ENCODE data around the gene TPCN2. TPM values are rescaled to one million over a fixed set of nuclear protein-coding genes. Genes with fewer than 3 reads are reported as not detected.

TPCN2 gene
- total and polyA plus RNA-seq, 2 of the 4 experiments (the other 2 are of a cell fraction) = 3.4 to 8.0 TPM

- H3K23ac ChIP-seq (ENCODE audit: low read depth, low read length) = peak overlapping the region; percentile 16; the same call in 1 of the 2 replicates
- peak overlapping the region; percentile 19; the same call in 1 of the 2 replicates for H4K5ac ChIP-seq (ENCODE audit: low read depth, low read length)
- TF ChIP-seq CEBPB (IDR thresholded peaks at IDR 0.05; ENCODE audit: low read depth, low read length) (peak; percentile 63; the same call in 1 of the 2 replicates), MXI1 (IDR thresholded peaks at IDR 0.05; ENCODE audit: borderline replicate concordance, low read depth, low read length) (no peak)
- ChIA-PET POLR2A (ENCODE audit: unreplicated experiment) (no interaction called here), CTCF (no interaction called here)
- H3K4me3 ChIP-seq (ENCODE audit: insufficient read depth, low read depth, low read length) = no peak overlapping the region
- peak; percentile 66 for DNase-seq
- H2AK9ac ChIP-seq (replicated peaks; ENCODE audit: low read depth, low read length, poor library complexity) = peak overlapping the region; percentile 34
- peak overlapping the region; percentile 66 for H2BK5ac ChIP-seq (ENCODE audit: low read depth, low read length, poor library complexity, severe bottlenecking)
- WGBS, 2 experiments (ENCODE audit: extremely low coverage in 2 of 2, insufficient read length in 1 of 2) = 16% methylated on average over 6 of the region's 8 CpGs; no CpG with 5 or more reads in 1 of the 2 experiments
- H3K4ac ChIP-seq (ENCODE audit: low read depth, low read length) = peak overlapping the region; percentile 63
- peak overlapping the region; percentile 68 for H4K91ac ChIP-seq (ENCODE audit: insufficient read depth, low read depth, low read length)
- peak; percentile 92 for ATAC-seq (ENCODE audit: low read depth)
- dilution Hi-C loops (cut with HindIII; ENCODE audit: low sequenced_read_pairs, unreplicated experiment) (no loop called here), intact Hi-C loops (cut with micrococcal nuclease) (no loop called here), in situ Hi-C loops (cut with MboI; ENCODE audit: low sequenced_read_pairs) (no loop called here)
- peaks cover 15% of the 10 kb centered on the region for H3K4me1 ChIP-seq (ENCODE audit: control insufficient read depth, insufficient read depth, low read length)
- H2BK120ac ChIP-seq (ENCODE audit: low read depth, low read length) = peak overlapping the region; percentile 90
- no peaks in the 10 kb centered on the region for H3K36me3 ChIP-seq (ENCODE audit: control insufficient read depth, insufficient read depth, low read length)
- peak overlapping the region; percentile 24; the same call in 1 of the 2 replicates for H3K14ac ChIP-seq (replicated peaks; ENCODE audit: low read depth, low read length)
- H3K27me3 ChIP-seq (ENCODE audit: control insufficient read depth, insufficient read depth, low read length) = peaks cover 1% of the 10 kb centered on the region; the same call in 1 of the 2 replicates
- H4K20me1 ChIP-seq (ENCODE audit: insufficient read depth, low read length) = no peaks in the 10 kb centered on the region
- H3K9ac ChIP-seq (ENCODE audit: low read depth, low read length) = 0 out of 2 replicates have a peak overlapping the region, but pooled peaks have one; percentile 19
- H2AK5ac ChIP-seq (ENCODE audit: low read depth, low read length) = peak overlapping the region; percentile 90
- no peak overlapping the region; the same call in 1 of the 2 replicates for H3K4me2 ChIP-seq (ENCODE audit: low read depth, low read length)
- peak overlapping the region; percentile 85 for H3K27ac ChIP-seq (ENCODE audit: insufficient read depth, low read length)
- no peaks in the 10 kb centered on the region for H3K79me1 ChIP-seq (ENCODE audit: low read depth in 1 of 2, low read length in 2 of 2)
- peak overlapping the region; percentile 34 for H2AFZ ChIP-seq (replicated peaks; ENCODE audit: low read length, poor library complexity)
- H3K9me1 ChIP-seq (ENCODE audit: insufficient read depth, low read length) = peaks cover 11% of the 10 kb centered on the region
- H3K56ac ChIP-seq (ENCODE audit: extremely low read depth, insufficient read depth, low read length) = no peak overlapping the region
- H3K9me3 ChIP-seq (ENCODE audit: control insufficient read depth, insufficient read depth, low read length) = peaks cover 10% of the 10 kb centered on the region
- no TSS peak for BruUV-seq (replicated peaks)
- peak overlapping the region; percentile 80 for H3K18ac ChIP-seq (ENCODE audit: low read depth, low read length)
- peak overlapping the region; percentile 59; the same call in 1 of the 2 replicates for H2BK20ac ChIP-seq (ENCODE audit: low read depth, low read length)
- peak overlapping the region; percentile 17 to 51; a peak in 3 of 4 replicates for H4K8ac ChIP-seq (ENCODE audit: low read depth in 2 of 2, low read length in 2 of 2)
- H2BK15ac ChIP-seq (ENCODE audit: low read depth, low read length) = 0 out of 3 replicates have a peak overlapping the region, but pooled peaks have one; percentile 11
These were observed 125.3 kb downstream of the TPCN2 start for GRCh38 chr11:69173925-69174581.

All from IMR-90 (cell line).